CD14-positive monocyte (primary cell): ENCODE measurements around the gene ADAMTSL1. TPM values are rescaled to one million over a fixed set of nuclear protein-coding genes. Genes with fewer than 3 reads are reported as not detected.

Experiments
- DNase-seq, 3 donors: peaks; one replicate each; pipeline ENCODE4 v3.0.0-alpha.2; 2011 to 2022
- H2AFZ ChIP-seq: 2 replicates; pipeline ENCODE4 v1.6.0; 2012; ENCODE audit warnings: mild to moderate bottlenecking, low read depth, low read length, inconsistent platforms; ENCODE audit not compliant: insufficient read depth, poor library complexity, severe bottlenecking
- H3K27ac ChIP-seq, 2 donors: 1 replicate in 1 of 2; 2 replicates in 1 of 2; pipeline ENCODE4 v1.5.1; 2012 to 2013; ENCODE audit warnings: low read length in 2 of 2, control low read depth in 1 of 2, inconsistent platforms in 1 of 2, low read depth in 1 of 2, mild to moderate bottlenecking in 1 of 2
- H3K27me3 ChIP-seq, 2 donors: one replicate each; pipeline versions ENCODE4 v1.6.0 to v1.6.1; 2011 to 2013; ENCODE audit warnings: low read length in 2 of 2; ENCODE audit not compliant: control insufficient read depth in 2 of 2, insufficient read depth in 2 of 2
- H3K36me3 ChIP-seq, 2 donors: replicated peaks in 1 of 2; 1 replicate in 1 of 2; 2 replicates in 1 of 2; pipeline versions ENCODE4 v1.5.1 to v1.6.1; 2012 to 2013; ENCODE audit warnings: low read length in 2 of 2, control low read depth in 1 of 2, inconsistent platforms in 1 of 2, mild to moderate bottlenecking in 1 of 2; ENCODE audit not compliant: insufficient read depth in 2 of 2, control insufficient read depth in 1 of 2
- H3K4me1 ChIP-seq, 2 donors: 1 replicate in 1 of 2; 2 replicates in 1 of 2; pipeline versions ENCODE4 v1.5.1 to v1.6.1; 2012 to 2013; ENCODE audit warnings: low read length in 2 of 2, control low read depth in 1 of 2, inconsistent platforms in 1 of 2, mild to moderate bottlenecking in 1 of 2, moderate library complexity in 1 of 2; ENCODE audit not compliant: insufficient read depth in 2 of 2, control insufficient read depth in 1 of 2
- H3K4me2 ChIP-seq: replicated peaks from 2 replicates; pipeline ENCODE3; 2012; ENCODE audit warnings: low read length, moderate library complexity, mild to moderate bottlenecking; ENCODE audit not compliant: poor library complexity, severe bottlenecking; ENCODE audit errors: extremely low read depth
- H3K4me3 ChIP-seq, 3 experiments: fragments of 200-600 bp in 1 of 3; sonication (generic) in 1 of 3; replicated peaks in 1 of 3; 1 replicate in 2 of 3; 2 replicates in 1 of 3; pipeline ENCODE4 v1.5.1; 2011 to 2013; ENCODE audit warnings: low read length in 3 of 3, mild to moderate bottlenecking in 3 of 3, control low read depth in 2 of 3, low read depth in 2 of 3, inconsistent platforms in 1 of 3, moderate library complexity in 1 of 3
- H3K79me2 ChIP-seq: 2 replicates; pipeline ENCODE4 v1.6.0; 2012; ENCODE audit warnings: mild to moderate bottlenecking, control low read depth, inconsistent platforms, low read length, moderate library complexity; ENCODE audit not compliant: insufficient read depth
- H3K9ac ChIP-seq: 2 replicates; pipeline ENCODE4 v1.6.0; 2017; ENCODE audit warnings: low read length, mild to moderate bottlenecking; ENCODE audit not compliant: insufficient read depth, poor library complexity, severe bottlenecking
- H3K9me3 ChIP-seq, 2 donors: replicated peaks in 1 of 2; 1 replicate in 1 of 2; 2 replicates in 1 of 2; pipeline versions ENCODE4 v1.5.1 to v1.6.1; 2012 to 2013; ENCODE audit warnings: low read length in 2 of 2, control low read depth in 1 of 2; ENCODE audit not compliant: control insufficient read depth in 1 of 2, insufficient read depth in 1 of 2
- H4K20me1 ChIP-seq: 2 replicates; pipeline ENCODE4 v1.6.0; 2012; ENCODE audit warnings: mild to moderate bottlenecking, low read length, control low read depth, moderate library complexity; ENCODE audit not compliant: insufficient read depth
- H3K27ac Mint-ChIP-seq, 7 donors: one replicate each; pipeline ENCODE4 v1.8.0; 2020; ENCODE audit warnings: mild to moderate bottlenecking in 7 of 7, mixed read lengths in 7 of 7, moderate library complexity in 6 of 7, inconsistent platforms in 2 of 7
- H3K27me3 Mint-ChIP-seq, 3 donors: one replicate each; pipeline ENCODE4 v1.8.0; 2021 to 2022; ENCODE audit warnings: low read depth in 3 of 3, mild to moderate bottlenecking in 3 of 3, mixed read lengths in 3 of 3, moderate library complexity in 3 of 3, inconsistent platforms in 1 of 3
- H3K36me3 Mint-ChIP-seq, 2 donors: one replicate each; pipeline ENCODE4 v1.8.0; 2020; ENCODE audit warnings: mixed read lengths in 2 of 2, inconsistent platforms in 1 of 2, mild to moderate bottlenecking in 1 of 2
- H3K4me1 Mint-ChIP-seq: one replicate; pipeline ENCODE4 v1.8.0; 2020; ENCODE audit warnings: mild to moderate bottlenecking, mixed read lengths
- H3K4me3 Mint-ChIP-seq, 2 donors: one replicate each; pipeline ENCODE4 v1.8.0; 2020; ENCODE audit warnings: mild to moderate bottlenecking in 2 of 2, mixed read lengths in 2 of 2, moderate library complexity in 1 of 2
- H3K9me3 Mint-ChIP-seq, 7 donors: one replicate each; pipeline ENCODE4 v1.8.0; 2020 to 2022; ENCODE audit warnings: mixed read lengths in 7 of 7, mild to moderate bottlenecking in 6 of 7, moderate library complexity in 6 of 7, inconsistent platforms in 2 of 7
- CTCF ChIP-seq: fragments of 200-600 bp; IDR thresholded peaks from one replicate; pipeline ENCODE4 v1.8.0; 2022; ENCODE audit warnings: antibody characterized with exemption, mild to moderate bottlenecking
- WGBS: methylation state at CpG from one replicate; pipeline ENCODE4 v1.1.5; 2013; ENCODE audit warnings: missing lambda C conversion rate; ENCODE audit not compliant: insufficient coverage; 5-methylcytosine and 5-hydroxymethylcytosine counted together
- intact Hi-C, 2 donors: fragments of 100-400 bp; cut with micrococcal nuclease; formaldehyde crosslinking; loops; one replicate each; pipeline versions ENCODE4 v1.15.0 to v1.15.1; 2023
- polyA plus RNA-seq, 3 donors: library from polyadenylated mRNA; depleted of rRNA in 1 of 3; unstranded in 2 of 3; stranded (reverse) in 1 of 3; fragments of 300-500 nt in 2 of 3; fragments of >200 nt in 1 of 3; fragmentation: Illumina TruSeq in 2 of 3; gene quantifications; 1 replicate in 2 of 3; 2 replicates in 1 of 3; pipeline ENCODE4 v1.2.3, GENCODE V29; 2012 to 2021

Gene ADAMTSL1
- polyA plus RNA-seq, 3 donors: not detected

DNA sequence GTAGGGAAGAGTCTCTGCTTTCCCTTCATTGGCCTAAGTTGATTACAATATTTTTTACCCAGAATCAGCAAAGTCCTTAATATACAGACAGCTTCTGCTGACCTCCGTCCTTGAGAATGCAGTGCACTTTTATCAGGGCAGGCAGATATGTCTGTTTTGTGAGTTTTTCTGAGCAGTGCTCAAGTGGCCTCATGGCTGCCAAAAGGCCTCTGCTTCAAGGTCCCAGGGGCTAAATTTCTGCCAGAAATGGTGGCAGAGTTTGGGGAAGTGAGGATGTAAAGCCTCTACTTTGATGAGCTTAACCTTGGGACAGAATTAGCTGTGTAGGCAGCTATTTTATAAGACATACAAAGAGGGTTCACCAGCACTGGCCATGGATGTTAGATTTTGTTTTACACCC is 275.8 kb downstream of the ADAMTSL1 start:
- Histone ChIP-seq H3K4me3 (no peak overlapping the region), H2AFZ (no peak overlapping the region), H3K36me3 (no peaks in the 10 kb centered on the region), H3K9me3 (no peaks in the 10 kb centered on the region), H4K20me1 (no peaks in the 10 kb centered on the region), H3K27ac (no peak overlapping the region), H3K4me2 (no peak overlapping the region), H3K27me3 (no peaks in the 10 kb centered on the region), H3K9ac (no peak overlapping the region), H3K4me1 (no peaks in the 10 kb centered on the region), H3K79me2 (no peaks in the 10 kb centered on the region)
- WGBS: no CpG with 5 or more reads among the region's 1 CpG
- Mint-ChIP-seq H3K27me3 (peaks cover 0 to 4% (median 1%) of the 10 kb centered on the region in 3 donors), H3K4me1 (no peaks in the 10 kb centered on the region), H3K27ac (no peak overlapping the region), H3K36me3 (no peaks in the 10 kb centered on the region), H3K4me3 (no peak overlapping the region), H3K9me3 (no peaks in the 10 kb centered on the region)
- TF ChIP-seq CTCF: no peak
- no peak for DNase-seq
- intact Hi-C loops: no loop called here

DNA sequence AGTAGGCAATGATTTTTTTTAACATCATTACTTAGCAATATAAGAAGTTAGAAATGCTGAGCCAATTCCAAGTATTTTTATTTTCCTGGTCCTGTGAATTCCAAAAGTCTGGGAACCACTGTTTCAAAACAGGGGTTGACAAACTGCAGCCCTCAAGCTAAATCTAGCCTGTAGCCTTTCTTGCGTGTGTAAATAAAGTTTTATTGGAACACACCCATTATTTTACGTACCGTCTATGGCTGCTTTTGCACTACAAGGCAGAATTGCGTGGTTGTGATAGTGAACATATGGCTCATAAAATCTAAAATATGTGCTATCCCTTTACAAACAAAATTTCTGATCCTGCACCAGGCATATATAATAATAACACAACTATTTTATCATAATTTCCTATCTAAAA is 280.0 kb downstream of the ADAMTSL1 start:
- no peaks in the 10 kb centered on the region for H4K20me1 ChIP-seq
- Mint-ChIP-seq H3K27ac (no peak overlapping the region), H3K4me1 (no peaks in the 10 kb centered on the region), H3K9me3 (peaks cover 0 to 1% (median 0%) of the 10 kb centered on the region in 7 donors), H3K27me3 (no peaks in the 10 kb centered on the region), H3K4me3 (no peak overlapping the region), H3K36me3 (no peaks in the 10 kb centered on the region)
- H3K79me2 ChIP-seq: no peaks in the 10 kb centered on the region
- no peak overlapping the region for H3K9ac ChIP-seq
- intact Hi-C loops: no loop called here
- no peaks in the 10 kb centered on the region for H3K4me1 ChIP-seq
- WGBS: 100% methylated on average over 1 of the region's 4 CpGs
- no peak overlapping the region for H3K4me2 ChIP-seq
- no peaks in the 10 kb centered on the region for H3K36me3 ChIP-seq
- no peak overlapping the region for H3K4me3 ChIP-seq
- TF ChIP-seq CTCF: no peak
- H3K27me3 ChIP-seq: no peaks in the 10 kb centered on the region
- no peak overlapping the region for H3K27ac ChIP-seq
- H2AFZ ChIP-seq: no peak overlapping the region
- DNase-seq: no peak
- no peaks in the 10 kb centered on the region for H3K9me3 ChIP-seq
